IgD-negative memory B cell (primary cell): ENCODE results near the gene NOS1AP. TPM values are rescaled to one million over a fixed set of nuclear protein-coding genes. Genes with fewer than 3 reads are reported as not detected.

Source experiments
- H3K27ac Mint-ChIP-seq, 3 donors: one replicate each; pipeline ENCODE4 v1.8.0; 2020 to 2022; ENCODE audit warnings: mild to moderate bottlenecking in 3 of 3, mixed read lengths in 3 of 3, moderate library complexity in 1 of 3
- H3K27me3 Mint-ChIP-seq: one replicate; pipeline ENCODE4 v1.8.0; 2021; ENCODE audit warnings: mixed read lengths
- H3K36me3 Mint-ChIP-seq: one replicate; pipeline ENCODE4 v1.8.0; 2020; ENCODE audit warnings: mild to moderate bottlenecking, mixed read lengths
- H3K4me1 Mint-ChIP-seq, 3 donors: one replicate each; pipeline ENCODE4 v1.8.0; 2020 to 2022; ENCODE audit warnings: mixed read lengths in 3 of 3, mild to moderate bottlenecking in 1 of 3
- H3K4me3 Mint-ChIP-seq, 4 donors: one replicate each; pipeline ENCODE4 v1.8.0; 2020 to 2022; ENCODE audit warnings: mild to moderate bottlenecking in 4 of 4, mixed read lengths in 4 of 4, moderate library complexity in 3 of 4
- H3K9me3 Mint-ChIP-seq, 3 donors: one replicate each; pipeline ENCODE4 v1.8.0; 2020 to 2021; ENCODE audit warnings: mixed read lengths in 3 of 3, mild to moderate bottlenecking in 1 of 3
- polyA plus RNA-seq: library from polyadenylated mRNA; unstranded; fragments of 300-500 nt; fragmentation: Illumina TruSeq; gene quantifications from one replicate; pipeline ENCODE4 v1.2.3, GENCODE V29; 2021

Gene NOS1AP
- polyA plus RNA-seq, 1 donor from 2014 or later, result not detected

DNA sequence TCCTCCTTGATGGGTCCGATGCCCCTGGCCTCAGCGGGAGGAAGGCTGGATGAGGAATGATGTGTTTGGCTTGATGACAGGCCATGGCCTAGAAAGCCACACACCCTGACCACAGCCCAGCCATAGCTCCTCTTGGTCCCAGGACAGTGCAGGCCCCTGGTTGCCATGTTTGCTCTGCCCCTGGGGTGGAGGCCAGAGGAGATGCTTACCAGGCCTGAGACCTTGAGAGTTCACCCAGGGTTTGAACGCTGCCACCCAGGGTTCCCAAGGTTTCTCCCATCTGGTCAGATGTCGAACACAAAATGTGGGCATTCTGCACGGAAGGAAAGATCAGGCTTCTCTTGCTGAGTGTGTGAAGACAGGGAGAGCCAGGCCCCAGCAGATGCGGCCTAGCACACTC is 314.6 kb downstream of the NOS1AP start:
- H3K4me1 Mint-ChIP-seq, result peaks cover 0 to 3% (median 0%) of the 10 kb centered on the region in 3 donors
- H3K4me3 Mint-ChIP-seq, result no peak overlapping the region
- H3K27ac Mint-ChIP-seq, result no peak overlapping the region
- H3K27me3 Mint-ChIP-seq, result peaks cover 5% of the 10 kb centered on the region
- H3K36me3 Mint-ChIP-seq, result no peaks in the 10 kb centered on the region
- H3K9me3 Mint-ChIP-seq, result no peaks in the 10 kb centered on the region

- Mint-ChIP-seq H3K36me3 (no peaks in the 10 kb centered on the region), H3K27me3 (peaks cover 8% of the 10 kb centered on the region)
Measured at GRCh38 chr1:162384601-162385279, 315.2 kb downstream of the NOS1AP start.

DNA sequence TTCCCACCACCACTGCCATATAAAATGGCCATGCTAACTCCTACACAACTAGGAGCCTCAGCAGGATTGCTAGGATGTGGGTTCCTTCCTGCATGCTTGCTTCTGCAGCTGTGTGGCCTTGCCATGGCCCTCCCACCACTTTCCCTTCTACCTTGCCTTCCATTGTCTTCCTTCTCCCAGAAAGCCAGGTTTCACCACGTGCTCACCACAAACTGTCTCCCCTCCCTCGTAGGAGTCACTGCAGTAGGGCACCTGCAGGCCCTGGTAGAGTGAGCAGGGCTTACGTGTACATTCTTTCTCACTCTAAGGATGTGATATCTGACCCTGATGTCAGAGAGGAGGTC is 315.8 kb downstream of the NOS1AP start:
- Mint-ChIP-seq H3K27ac (no peak overlapping the region), H3K27me3 (peaks cover 11% of the 10 kb centered on the region), H3K9me3 (no peaks in the 10 kb centered on the region), H3K4me1 (peaks cover 0 to 8% (median 3%) of the 10 kb centered on the region in 3 donors), H3K36me3 (no peaks in the 10 kb centered on the region), H3K4me3 (no peak overlapping the region)

More at GRCh38 chr1:162384601-162385279, 315.2 kb downstream of the NOS1AP start:
- Mint-ChIP-seq H3K27ac (no peak overlapping the region), H3K9me3 (no peaks in the 10 kb centered on the region), H3K4me3 (no peak overlapping the region), H3K4me1 (peaks cover 0 to 8% (median 3%) of the 10 kb centered on the region in 3 donors)

DNA sequence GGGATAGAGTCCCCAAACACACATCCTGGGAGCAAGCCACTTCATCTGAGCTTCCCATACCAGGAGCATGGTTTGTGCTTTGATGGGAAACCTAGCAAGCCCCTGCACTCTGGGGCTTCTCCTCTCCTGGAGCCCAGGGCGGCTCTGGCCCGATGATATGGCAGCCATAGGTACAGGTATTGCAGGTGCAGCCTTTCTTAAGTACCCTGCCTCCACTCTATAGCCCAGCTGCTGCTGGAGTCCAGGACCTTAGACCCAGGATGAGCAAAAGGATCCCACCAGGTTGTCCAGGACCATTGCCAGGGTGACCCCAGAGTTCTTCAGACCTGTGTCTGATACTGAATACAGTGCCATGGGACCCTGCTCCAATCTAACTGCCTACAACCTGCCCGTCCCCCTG is 316.2 kb downstream of the NOS1AP start:
- Mint-ChIP-seq H3K4me3 (no peak overlapping the region), H3K27me3 (peaks cover 15% of the 10 kb centered on the region), H3K9me3 (no peaks in the 10 kb centered on the region), H3K27ac (no peak overlapping the region), H3K36me3 (no peaks in the 10 kb centered on the region), H3K4me1 (peaks cover 0 to 8% (median 3%) of the 10 kb centered on the region in 3 donors)

DNA sequence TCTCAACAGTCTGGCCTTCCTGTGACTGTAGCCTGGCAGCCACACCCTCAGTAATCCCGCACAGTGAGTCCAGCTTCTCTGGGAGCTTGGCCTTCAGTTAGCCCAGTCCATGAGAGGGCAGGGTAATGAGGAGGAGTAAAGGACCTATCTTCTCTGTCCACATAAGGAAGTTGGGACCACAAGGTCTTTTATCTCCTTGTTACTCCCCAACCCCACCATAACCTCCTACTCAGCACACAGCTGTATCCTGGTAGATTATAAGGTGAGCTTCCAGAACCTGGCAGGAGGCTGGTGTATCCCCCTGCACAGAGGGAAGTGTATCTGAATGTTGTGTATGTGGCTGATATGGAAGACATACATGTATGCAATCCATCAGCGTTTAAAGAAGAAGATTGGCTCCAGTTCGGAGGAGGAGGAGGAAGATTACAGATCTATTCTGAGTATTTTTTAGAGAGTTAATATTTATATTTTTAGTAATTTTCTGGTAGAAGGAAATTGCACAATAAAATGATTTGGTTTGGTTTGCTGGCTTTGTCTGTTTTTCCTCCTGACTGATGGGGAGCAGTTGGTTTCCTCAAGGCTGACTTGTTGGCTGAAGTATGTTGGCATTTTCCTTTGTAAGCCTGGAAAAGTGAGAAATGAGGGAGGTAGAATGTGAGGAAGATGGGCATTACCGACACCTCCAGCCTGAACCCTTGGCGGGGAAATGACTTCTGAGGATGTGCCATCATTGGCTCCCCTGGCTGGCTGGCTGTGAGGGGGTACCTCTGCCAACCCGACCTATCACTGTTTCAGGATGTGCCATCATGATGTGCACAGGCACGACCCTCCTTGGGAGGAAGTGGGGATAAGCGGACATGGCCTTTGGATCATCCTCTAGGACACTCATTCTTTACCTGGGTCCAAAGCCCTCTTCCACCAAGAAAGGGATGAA is 317.1 kb downstream of the NOS1AP start:
- no peak overlapping the region for H3K4me3 Mint-ChIP-seq
- H3K27ac Mint-ChIP-seq, result no peak overlapping the region
- no peaks in the 10 kb centered on the region for H3K36me3 Mint-ChIP-seq
- H3K4me1 Mint-ChIP-seq, result peaks cover 0 to 8% (median 3%) of the 10 kb centered on the region in 3 donors
- peaks cover 17% of the 10 kb centered on the region for H3K27me3 Mint-ChIP-seq
- no peaks in the 10 kb centered on the region for H3K9me3 Mint-ChIP-seq

- no peaks in the 10 kb centered on the region for H3K9me3 Mint-ChIP-seq
- H3K4me3 Mint-ChIP-seq, result no peak overlapping the region
- H3K27me3 Mint-ChIP-seq, result peaks cover 17% of the 10 kb centered on the region
- H3K36me3 Mint-ChIP-seq, result no peaks in the 10 kb centered on the region
- H3K27ac Mint-ChIP-seq, result no peak overlapping the region
- peaks cover 0 to 13% (median 3%) of the 10 kb centered on the region in 3 donors for H3K4me1 Mint-ChIP-seq
Measured at GRCh38 chr1:162387226-162388082, 318.0 kb downstream of the NOS1AP start.

DNA sequence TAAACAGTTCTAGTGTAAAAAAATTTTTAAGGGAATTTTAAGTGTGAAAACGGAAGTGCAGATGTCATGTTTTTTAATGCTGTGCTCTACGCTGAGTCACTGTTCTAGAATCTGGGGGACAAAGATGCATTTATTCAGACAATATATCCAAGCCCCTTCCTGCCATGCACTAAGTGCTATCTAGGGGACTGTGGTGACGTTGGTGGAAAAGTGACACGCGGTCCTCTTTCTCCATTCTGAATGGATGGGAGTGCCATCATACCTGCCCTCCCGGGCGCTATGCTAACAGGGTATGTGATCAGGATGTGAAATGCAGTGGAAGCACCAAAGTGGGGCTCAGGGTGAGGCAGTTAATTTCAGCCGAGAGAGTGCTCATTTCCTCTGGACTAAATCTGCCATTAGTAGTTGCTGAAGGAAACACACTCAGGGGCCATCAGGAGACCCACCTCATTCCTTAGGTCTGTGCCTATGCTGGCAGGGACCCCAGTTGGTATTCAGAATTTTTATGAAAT is 318.6 kb downstream of the NOS1AP start:
- Mint-ChIP-seq H3K27ac (no peak overlapping the region), H3K4me1 (peaks cover 0 to 13% (median 3%) of the 10 kb centered on the region in 3 donors), H3K27me3 (peaks cover 17% of the 10 kb centered on the region), H3K36me3 (peaks cover under 1% of the 10 kb centered on the region), H3K4me3 (no peak overlapping the region), H3K9me3 (no peaks in the 10 kb centered on the region)

GRCh38 chr1:162388615-162389014 is 319.1 kb downstream of the NOS1AP start:
- peaks cover 1% of the 10 kb centered on the region for H3K36me3 Mint-ChIP-seq
- peaks cover 0 to 13% (median 3%) of the 10 kb centered on the region in 3 donors for H3K4me1 Mint-ChIP-seq
- no peak overlapping the region for H3K27ac Mint-ChIP-seq
- H3K9me3 Mint-ChIP-seq, result no peaks in the 10 kb centered on the region
- H3K27me3 Mint-ChIP-seq, result peaks cover 17% of the 10 kb centered on the region
- H3K4me3 Mint-ChIP-seq, result no peak overlapping the region

- Mint-ChIP-seq H3K9me3 (no peaks in the 10 kb centered on the region), H3K4me3 (peak overlapping the region in 1 of 4 donors; percentile 75), H3K27me3 (peaks cover 17% of the 10 kb centered on the region), H3K4me1 (peaks cover 0 to 13% (median 3%) of the 10 kb centered on the region in 3 donors), H3K36me3 (peaks cover 1% of the 10 kb centered on the region), H3K27ac (no peak overlapping the region)
Measured at GRCh38 chr1:162389021-162389818, 319.7 kb downstream of the NOS1AP start.

- Mint-ChIP-seq H3K36me3 (peaks cover 1% of the 10 kb centered on the region), H3K4me3 (no peak overlapping the region), H3K9me3 (no peaks in the 10 kb centered on the region), H3K27me3 (peaks cover 17% of the 10 kb centered on the region), H3K27ac (no peak overlapping the region), H3K4me1 (peaks cover 0 to 13% (median 3%) of the 10 kb centered on the region in 3 donors)
Measured at GRCh38 chr1:162389971-162390370, 320.5 kb downstream of the NOS1AP start.

DNA sequence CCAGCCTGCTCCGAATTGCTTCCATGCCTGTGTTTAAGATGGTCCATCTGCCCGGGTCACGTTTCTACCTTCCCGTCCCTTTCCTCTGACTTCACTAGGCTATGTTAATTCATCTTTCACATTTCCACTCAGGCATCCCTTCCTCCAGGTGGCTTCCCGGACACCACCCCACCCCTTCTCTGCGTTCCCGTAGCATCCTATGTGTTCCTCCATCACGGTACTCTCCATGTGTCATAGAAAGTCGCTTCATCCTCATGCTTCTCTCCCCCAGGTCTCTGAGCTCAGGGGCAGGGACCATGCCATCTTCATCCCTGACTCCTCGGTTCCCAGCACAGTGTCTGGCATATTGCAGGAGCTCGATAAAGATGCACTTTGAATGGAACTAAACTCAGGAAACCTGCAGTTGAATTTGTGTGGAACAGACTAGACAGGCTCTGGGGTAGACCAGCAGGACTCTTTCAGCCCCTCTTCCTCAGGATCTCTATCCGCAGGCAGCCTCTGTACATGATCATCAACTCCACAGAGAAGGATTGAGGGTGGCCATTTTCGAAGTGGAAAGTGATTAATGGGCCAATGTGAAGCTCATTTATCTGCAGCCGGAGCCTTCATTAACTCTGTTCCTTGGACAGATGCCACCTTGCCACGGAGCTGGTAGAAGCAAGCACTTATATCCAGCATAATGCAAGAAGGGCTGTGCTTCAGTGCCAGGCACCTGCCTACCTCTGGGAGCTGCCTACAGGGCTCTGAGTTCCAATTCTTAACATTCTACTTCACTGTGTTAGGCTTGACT is 321.1 kb downstream of the NOS1AP start:
- H3K9me3 Mint-ChIP-seq, result no peaks in the 10 kb centered on the region
- H3K4me3 Mint-ChIP-seq, result peak overlapping the region in 1 of 4 donors; percentile 4
- H3K27ac Mint-ChIP-seq, result no peak overlapping the region

DNA sequence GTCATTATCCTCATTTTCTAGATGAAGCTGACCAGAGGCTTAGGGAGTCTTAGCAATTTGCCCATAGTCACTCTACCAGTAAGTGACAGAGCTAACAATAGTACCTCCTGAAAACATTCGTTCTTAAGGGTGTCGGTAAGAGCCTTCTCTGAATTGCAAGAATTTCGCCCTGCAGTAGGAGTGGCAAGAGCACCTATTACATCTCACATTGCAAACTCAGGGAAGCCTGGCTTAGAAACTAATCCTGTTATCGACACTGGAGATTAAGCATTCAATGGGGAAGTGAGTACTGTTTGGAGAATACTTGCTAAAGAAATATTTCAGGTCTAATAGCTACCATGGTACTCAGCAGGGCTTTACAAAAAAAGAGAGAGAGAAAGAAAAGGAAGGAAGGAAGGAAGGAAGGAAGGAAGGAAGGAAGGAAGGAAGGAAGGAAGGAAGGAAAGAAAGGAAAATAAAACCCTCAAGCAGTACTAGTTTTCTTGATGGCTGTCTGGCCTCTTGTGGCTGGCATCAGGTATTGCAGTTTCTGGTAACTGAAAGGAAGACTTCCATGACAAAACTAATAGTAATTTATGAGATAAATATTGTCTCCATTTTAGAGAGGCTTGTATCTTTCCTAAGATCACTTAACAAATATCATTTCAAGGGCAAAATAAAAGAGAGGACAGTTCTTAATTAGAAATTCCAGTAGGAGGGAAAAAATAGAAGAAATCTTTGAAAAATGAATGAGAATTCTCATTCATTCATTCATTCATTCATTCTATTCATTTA is 322.5 kb downstream of the NOS1AP start:
- peaks cover 0 to 13% (median 3%) of the 10 kb centered on the region in 3 donors for H3K4me1 Mint-ChIP-seq
- no peak overlapping the region for H3K27ac Mint-ChIP-seq

More for the DNA sequence above, 321.1 kb downstream of the NOS1AP start:
- peaks cover 0 to 13% (median 3%) of the 10 kb centered on the region in 3 donors for H3K4me1 Mint-ChIP-seq
- H3K36me3 Mint-ChIP-seq, result peaks cover 1% of the 10 kb centered on the region
- H3K27me3 Mint-ChIP-seq, result peaks cover 17% of the 10 kb centered on the region

More for the DNA sequence above, 322.5 kb downstream of the NOS1AP start:
- H3K36me3 Mint-ChIP-seq, result peaks cover 1% of the 10 kb centered on the region
- H3K9me3 Mint-ChIP-seq, result no peaks in the 10 kb centered on the region
- H3K4me3 Mint-ChIP-seq, result no peak overlapping the region
- H3K27me3 Mint-ChIP-seq, result peaks cover 19% of the 10 kb centered on the region
